Endodermal cell (in vitro differentiated cells): Measurements from ENCODE around the gene NRXN2. TPM values are rescaled to one million over a fixed set of nuclear protein-coding genes. Genes with fewer than 3 reads are reported as not detected.

ENCODE experiments used
- DNase-seq: peaks from one replicate; pipeline ENCODE4 v3.0.0-alpha.2; 2017
- H3K27ac ChIP-seq: 2 replicates; pipeline ENCODE4 v1.5.1; 2013; ENCODE audit warnings: mild to moderate bottlenecking, low read depth, low read length, moderate library complexity
- H3K27me3 ChIP-seq: 2 replicates; pipeline ENCODE4 v1.6.1; 2013; ENCODE audit warnings: mild to moderate bottlenecking, low read length, moderate library complexity; ENCODE audit not compliant: insufficient read depth, control insufficient read depth, poor library complexity, severe bottlenecking
- H3K36me3 ChIP-seq: 2 replicates; pipeline ENCODE4 v1.7.0; 2013; ENCODE audit warnings: mild to moderate bottlenecking, low read length, moderate library complexity; ENCODE audit not compliant: control insufficient read depth, insufficient read depth
- H3K4me1 ChIP-seq: one replicate; pipeline ENCODE4 v1.7.0; 2013; ENCODE audit warnings: low read length; ENCODE audit not compliant: control insufficient read depth, insufficient read depth
- H3K4me3 ChIP-seq: 2 replicates; pipeline ENCODE4 v1.5.1; 2013; ENCODE audit warnings: mild to moderate bottlenecking, low read length, moderate library complexity
- H3K9ac ChIP-seq: 2 replicates; pipeline ENCODE4 v1.6.1; 2013; ENCODE audit warnings: mild to moderate bottlenecking, low read length, moderate library complexity; ENCODE audit not compliant: poor library complexity, severe bottlenecking; ENCODE audit errors: extremely low read depth
- H3K9me3 ChIP-seq: 2 replicates; pipeline ENCODE4 v1.6.1; 2013; ENCODE audit warnings: mild to moderate bottlenecking, low read length, moderate library complexity; ENCODE audit not compliant: control insufficient read depth
- H3K27ac Mint-ChIP-seq: 2 replicates; pipeline ENCODE4 v1.8.0; 2020; ENCODE audit warnings: mixed read lengths
- H3K27me3 Mint-ChIP-seq: 2 replicates; pipeline ENCODE4 v1.8.0; 2021; ENCODE audit warnings: mild to moderate bottlenecking, mixed read lengths; ENCODE audit not compliant: insufficient read depth
- H3K36me3 Mint-ChIP-seq: 2 replicates; pipeline ENCODE4 v1.8.0; 2020; ENCODE audit warnings: low read depth, mixed read lengths
- H3K4me1 Mint-ChIP-seq: 2 replicates; pipeline ENCODE4 v1.8.0; 2020; ENCODE audit warnings: mixed read lengths
- H3K4me3 Mint-ChIP-seq: 2 replicates; pipeline ENCODE4 v1.8.0; 2020; ENCODE audit warnings: mild to moderate bottlenecking, moderate library complexity, mixed read lengths
- H3K9me3 Mint-ChIP-seq: 2 replicates; pipeline ENCODE4 v1.8.0; 2020; ENCODE audit warnings: mild to moderate bottlenecking, mixed read lengths
- WGBS, 2 experiments: methylation state at CpG; one replicate each; pipeline versions ENCODE4 v1.1.5 to v1.1.7; 2013; ENCODE audit warnings: missing lambda C conversion rate in 2 of 2, mixed read lengths in 1 of 2; ENCODE audit not compliant: insufficient coverage in 1 of 2, insufficient read length in 1 of 2; 5-methylcytosine and 5-hydroxymethylcytosine counted together
- total RNA-seq, 2 donors: library from RNA; stranded (reverse); fragmentation: NEBNext Ultra II Directional in 1 of 2; extraction: Animal tissue kit (Norgen Biotek cat#: 25700) in 1 of 2; gene quantifications; 2 replicates in 1 of 2; 3 replicates in 1 of 2; pipeline ENCODE4 v1.2.1, GENCODE V29; 2021
- TF ChIP-seq, protein P1 (sequence below): fragments of 200-600 bp; sonication (generic); conservative IDR thresholded peaks from 2 replicates; pipeline ENCODE4 v1.5.0; 2021; ENCODE audit warnings: antibody characterized with exemption, mild to moderate bottlenecking

NRXN2 gene
- total RNA-seq, 2 donors from 2014 or later: 1.00 to 1.5 TPM

DNA sequence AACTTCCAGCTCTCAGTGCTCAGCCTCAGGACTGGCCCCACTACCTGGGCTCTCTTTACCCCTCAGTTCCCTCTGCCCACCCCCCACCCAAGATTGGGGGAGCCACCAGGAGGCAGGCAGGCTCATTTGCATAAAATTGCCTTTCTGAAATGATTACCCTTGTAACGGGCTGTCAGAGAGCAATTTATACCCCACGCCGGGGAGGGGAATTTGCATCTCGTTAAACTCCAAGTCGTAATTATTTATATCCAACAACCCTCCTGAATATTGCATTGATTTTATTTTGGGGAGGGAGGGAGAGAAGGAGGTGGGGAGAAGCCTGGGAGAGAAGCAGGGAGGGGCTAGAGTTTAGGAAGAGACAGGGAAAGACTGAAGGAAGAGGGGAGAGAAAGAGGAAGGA, 8.3 kb downstream of the NRXN2 start:
- Histone ChIP-seq H3K27me3 (peaks cover 99% of the 10 kb centered on the region), H3K9ac (no peak overlapping the region), H3K4me1 (no peaks in the 10 kb centered on the region), H3K9me3 (no peaks in the 10 kb centered on the region), H3K27ac (no peak overlapping the region), H3K4me3 (no peak overlapping the region), H3K36me3 (no peaks in the 10 kb centered on the region)
- Mint-ChIP-seq H3K4me3 (no peak overlapping the region), H3K27ac (no peak overlapping the region), H3K4me1 (peaks cover 11% of the 10 kb centered on the region), H3K36me3 (no peaks in the 10 kb centered on the region), H3K9me3 (no peaks in the 10 kb centered on the region), H3K27me3 (peaks cover 94% of the 10 kb centered on the region)
- TF ChIP-seq, protein P1, sequence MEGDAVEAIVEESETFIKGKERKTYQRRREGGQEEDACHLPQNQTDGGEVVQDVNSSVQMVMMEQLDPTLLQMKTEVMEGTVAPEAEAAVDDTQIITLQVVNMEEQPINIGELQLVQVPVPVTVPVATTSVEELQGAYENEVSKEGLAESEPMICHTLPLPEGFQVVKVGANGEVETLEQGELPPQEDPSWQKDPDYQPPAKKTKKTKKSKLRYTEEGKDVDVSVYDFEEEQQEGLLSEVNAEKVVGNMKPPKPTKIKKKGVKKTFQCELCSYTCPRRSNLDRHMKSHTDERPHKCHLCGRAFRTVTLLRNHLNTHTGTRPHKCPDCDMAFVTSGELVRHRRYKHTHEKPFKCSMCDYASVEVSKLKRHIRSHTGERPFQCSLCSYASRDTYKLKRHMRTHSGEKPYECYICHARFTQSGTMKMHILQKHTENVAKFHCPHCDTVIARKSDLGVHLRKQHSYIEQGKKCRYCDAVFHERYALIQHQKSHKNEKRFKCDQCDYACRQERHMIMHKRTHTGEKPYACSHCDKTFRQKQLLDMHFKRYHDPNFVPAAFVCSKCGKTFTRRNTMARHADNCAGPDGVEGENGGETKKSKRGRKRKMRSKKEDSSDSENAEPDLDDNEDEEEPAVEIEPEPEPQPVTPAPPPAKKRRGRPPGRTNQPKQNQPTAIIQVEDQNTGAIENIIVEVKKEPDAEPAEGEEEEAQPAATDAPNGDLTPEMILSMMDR: no peak
- DNase-seq: no peak
- 77% methylated on average over 5 of the region's 5 CpGs; no CpG with 5 or more reads in 1 of the 2 experiments for WGBS, 2 experiments

DNA sequence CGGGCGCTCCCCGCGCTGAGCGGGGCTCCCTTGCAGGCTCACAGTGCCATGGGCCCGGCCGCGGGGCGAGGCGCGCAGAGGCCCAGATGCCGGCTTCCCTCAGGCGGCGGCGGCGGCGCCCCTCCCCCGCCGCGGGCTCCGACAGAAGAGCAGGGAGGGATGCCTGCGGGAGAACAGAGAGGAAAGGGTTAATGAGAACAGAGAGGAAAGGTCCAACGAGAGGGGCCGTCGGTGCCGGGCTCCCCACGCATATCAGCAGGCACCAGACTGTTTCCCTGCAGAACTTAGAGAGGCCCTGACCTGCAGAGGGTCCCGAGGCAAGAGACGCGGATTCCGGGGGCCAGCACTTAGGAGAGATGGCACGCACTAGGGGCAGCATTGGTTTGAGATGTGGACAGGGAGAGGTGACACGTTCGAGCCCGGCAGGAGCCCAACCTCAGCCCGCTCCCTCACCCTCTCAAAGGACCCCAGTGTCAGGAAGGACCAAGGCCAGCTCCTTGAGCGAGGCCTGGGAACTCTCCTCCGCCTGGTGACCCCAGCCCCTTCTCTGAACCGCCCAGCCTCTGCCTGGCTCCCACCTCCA, 9.1 kb downstream of the NRXN2 start:
- DNase-seq: peak; percentile 87
- Histone ChIP-seq H3K4me3 (no peak overlapping the region), H3K4me1 (no peaks in the 10 kb centered on the region), H3K27me3 (peaks cover 94% of the 10 kb centered on the region), H3K36me3 (no peaks in the 10 kb centered on the region), H3K27ac (no peak overlapping the region), H3K9ac (no peak overlapping the region), H3K9me3 (no peaks in the 10 kb centered on the region)
- peak overlapping the region; percentile 38 for H3K4me3 Mint-ChIP-seq
- peaks cover 11% of the 10 kb centered on the region for H3K4me1 Mint-ChIP-seq
- 9 to 15% methylated on average over 15 to 39 of the region's 39 CpGs for WGBS, 2 experiments
- no peaks in the 10 kb centered on the region for H3K36me3 Mint-ChIP-seq
- no peaks in the 10 kb centered on the region for H3K9me3 Mint-ChIP-seq
- TF ChIP-seq, protein P1: no peak
- H3K27ac Mint-ChIP-seq: no peak overlapping the region
- H3K27me3 Mint-ChIP-seq: peaks cover 91% of the 10 kb centered on the region

DNA sequence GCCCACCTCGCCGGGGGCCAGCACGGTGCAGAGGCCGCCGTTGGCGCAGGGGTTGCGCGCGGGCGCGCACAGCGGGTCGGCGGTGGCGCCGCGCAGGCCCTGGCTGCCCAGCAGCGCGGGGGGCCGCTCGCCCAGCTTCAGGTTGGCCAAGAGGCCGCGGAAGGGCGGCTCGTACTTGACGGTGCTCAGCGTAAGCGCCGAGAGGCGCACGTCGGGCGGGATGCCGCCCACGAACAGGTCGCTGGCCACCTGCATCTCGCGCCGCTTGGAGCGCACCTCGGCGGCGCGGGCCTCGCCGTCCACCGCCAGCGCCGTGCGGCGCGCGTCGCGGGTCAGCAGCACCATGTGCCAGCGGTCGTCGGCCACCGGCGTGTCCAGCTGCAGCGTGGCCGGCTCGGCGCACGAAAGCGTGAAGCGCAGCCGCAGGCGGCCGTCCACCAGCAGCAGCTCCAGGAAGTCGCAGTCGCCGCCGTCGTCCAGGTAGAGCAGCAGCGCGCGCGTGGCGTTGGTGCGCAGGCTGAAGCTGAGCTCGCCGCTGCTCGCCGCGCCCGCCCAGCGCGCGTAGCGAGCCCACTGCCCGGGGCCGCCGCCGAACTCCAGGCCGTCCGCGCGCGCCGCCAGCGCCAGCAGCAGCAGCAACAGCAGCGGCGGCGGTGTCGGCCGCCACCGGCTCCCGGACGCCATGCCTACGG, 9.8 kb downstream of the NRXN2 start:
- H3K4me1 ChIP-seq: no peaks in the 10 kb centered on the region
- no peak overlapping the region for H3K27ac ChIP-seq
- DNase-seq: peak; percentile 73
- H3K27me3 Mint-ChIP-seq: peaks cover 85% of the 10 kb centered on the region
- H3K27me3 ChIP-seq: peaks cover 87% of the 10 kb centered on the region
- H3K4me1 Mint-ChIP-seq: peaks cover 11% of the 10 kb centered on the region
- H3K9me3 Mint-ChIP-seq: no peaks in the 10 kb centered on the region
- whole genome bisulfite sequencing, 2 experiments: 3 to 4% methylated on average over 10 to 111 of the region's 111 CpGs
- no peaks in the 10 kb centered on the region for H3K36me3 ChIP-seq
- H3K4me3 ChIP-seq: no peak overlapping the region
- H3K9ac ChIP-seq: no peak overlapping the region
- H3K36me3 Mint-ChIP-seq: no peaks in the 10 kb centered on the region
- TF ChIP-seq, protein P1: no peak
- no peaks in the 10 kb centered on the region for H3K9me3 ChIP-seq
- no peak overlapping the region for H3K27ac Mint-ChIP-seq
- H3K4me3 Mint-ChIP-seq: no peak overlapping the region
